ENCODE measurements around the gene RAB4B. TPM values are rescaled to one million over a fixed set of nuclear protein-coding genes. Genes with fewer than 3 reads are reported as not detected.

The RAB4B gene
- total RNA-seq, 4 donors from 2014 or later, result 14.8 to 52.6 (median 28.2) TPM

GRCh38 chr19:40827386-40828247 lies 49.6 kb downstream of the RAB4B start:
- no peak for TF ChIP-seq CTCF (IDR thresholded peaks at IDR 0.05; ENCODE audit: low read depth)

- no peak for TF ChIP-seq CTCF (IDR thresholded peaks at IDR 0.05; ENCODE audit: low read depth)
Observed at GRCh38 chr19:40829205-40829604, 51.2 kb downstream of the RAB4B start.

GRCh38 chr19:40831502-40832430 lies 53.7 kb downstream of the RAB4B start:
- no peak for TF ChIP-seq CTCF (IDR thresholded peaks at IDR 0.05; ENCODE audit: low read depth)

- TF ChIP-seq CTCF (IDR thresholded peaks at IDR 0.05; ENCODE audit: low read depth), result no peak
Observed at GRCh38 chr19:40836754-40837429, 58.8 kb downstream of the RAB4B start.

Other genes with a start within 250 kb of the RAB4B start
- gene SHKBP1, start 201.4 kb upstream of the RAB4B start, total RNA-seq, result 10 to 100 TPM; 29.0 to 48.4 (median 34.8) TPM
- 100 to 1,000 TPM in 1 of 4 donors, 10 to 100 TPM in 3; 39.0 to 170 (median 78.7) TPM for gene LTBP4, start 176.9 kb upstream of the RAB4B start, total RNA-seq
- 10 to 100 TPM; 20.7 to 58.4 (median 50.0) TPM for gene NUMBL, start 87.6 kb upstream of the RAB4B start, total RNA-seq
- gene COQ8B, start 61.4 kb upstream of the RAB4B start, total RNA-seq, result 10 to 100 TPM; 16.5 to 32.2 (median 28.6) TPM
- gene ITPKC, start 61.1 kb upstream of the RAB4B start, total RNA-seq, result 10 to 100 TPM; 20.9 to 68.6 (median 40.5) TPM
- gene ACTMAP, start 27.8 kb upstream of the RAB4B start, total RNA-seq, result 1 to 10 TPM; 1.3 to 8.3 (median 4.5) TPM
- 10 to 100 TPM; 19.1 to 50.1 (median 29.7) TPM for gene SNRPA, start 27.0 kb upstream of the RAB4B start, total RNA-seq
- gene MIA, start 2.7 kb upstream of the RAB4B start, total RNA-seq, result not detected
- gene EGLN2, start 20.9 kb downstream of the RAB4B start, total RNA-seq, result 100 to 1,000 TPM in 1 of 4 donors, 10 to 100 TPM in 3; 36.4 to 151 (median 72.6) TPM
- 1 to 10 TPM in 2 of 4 donors, under 1 TPM in 1, not detected in 1; 0.94 to 1.7 (median 1.3) TPM for gene CYP2A6, start 72.2 kb downstream of the RAB4B start, total RNA-seq
- gene CYP2A7, start 104.0 kb downstream of the RAB4B start, total RNA-seq, result not detected
- not detected for gene CYP2B6, start 213.0 kb downstream of the RAB4B start, total RNA-seq

Data from subcutaneous adipose tissue (tissue), 4 donors.